ENCODE measurements around the gene HACE1.

Gene HACE1

DNA sequence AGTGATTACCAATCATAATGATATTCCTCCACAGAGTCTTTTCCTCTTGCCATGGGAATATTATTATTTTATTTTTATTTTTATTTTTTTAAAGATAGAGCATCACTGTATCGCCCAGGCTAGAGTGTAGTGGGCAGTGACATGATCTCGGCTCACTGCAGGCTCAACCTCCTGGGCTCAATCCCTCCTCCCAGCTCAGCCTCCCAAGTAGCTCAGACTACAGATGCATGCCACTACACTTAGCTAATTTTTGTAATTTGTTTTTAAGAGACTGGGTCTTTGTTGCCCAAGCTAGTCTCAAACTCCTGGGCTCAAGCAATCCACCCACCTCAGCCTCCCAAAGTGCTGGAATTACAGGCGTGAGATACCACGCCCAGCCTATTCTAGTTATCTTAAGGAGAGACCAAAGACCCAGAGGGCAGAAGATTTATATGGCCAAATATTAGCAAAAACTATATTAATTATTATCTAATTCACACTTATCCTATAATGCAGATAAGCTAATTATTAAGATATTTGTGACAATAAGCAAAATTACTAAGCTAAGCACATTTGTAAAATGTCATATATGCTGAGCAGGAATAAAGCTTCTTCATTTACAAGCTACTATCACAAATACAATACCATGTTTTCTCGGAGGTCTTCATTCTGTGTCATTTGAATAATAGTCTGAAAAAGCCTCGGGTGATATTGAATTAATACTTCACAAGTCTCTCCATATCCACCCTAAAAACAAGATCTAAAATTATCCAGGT lies 63.5 kb downstream of the HACE1 start:
- no peak for TF ChIP-seq CEBPB (IDR thresholded peaks at IDR 0.05)
- no peak for TF ChIP-seq NFIC (IDR thresholded peaks at IDR 0.05)

GRCh38 chr6:104795363-104795762 lies 64.4 kb downstream of the HACE1 start:
- no peak for TF ChIP-seq TCF12 (IDR thresholded peaks at IDR 0.05; ENCODE audit: low read depth)
- TF ChIP-seq CEBPB (IDR thresholded peaks at IDR 0.05), result peak; percentile 87

- TF ChIP-seq RAD21 (IDR thresholded peaks at IDR 0.05; ENCODE audit: low read depth), result peak; percentile 53
- TF ChIP-seq CEBPB (IDR thresholded peaks at IDR 0.05), result no peak
- peak; percentile 74 for TF ChIP-seq TEAD4 (IDR thresholded peaks at IDR 0.05)
Observed at GRCh38 chr6:104789770-104790190, 69.9 kb downstream of the HACE1 start.

- TF ChIP-seq, protein P1, sequence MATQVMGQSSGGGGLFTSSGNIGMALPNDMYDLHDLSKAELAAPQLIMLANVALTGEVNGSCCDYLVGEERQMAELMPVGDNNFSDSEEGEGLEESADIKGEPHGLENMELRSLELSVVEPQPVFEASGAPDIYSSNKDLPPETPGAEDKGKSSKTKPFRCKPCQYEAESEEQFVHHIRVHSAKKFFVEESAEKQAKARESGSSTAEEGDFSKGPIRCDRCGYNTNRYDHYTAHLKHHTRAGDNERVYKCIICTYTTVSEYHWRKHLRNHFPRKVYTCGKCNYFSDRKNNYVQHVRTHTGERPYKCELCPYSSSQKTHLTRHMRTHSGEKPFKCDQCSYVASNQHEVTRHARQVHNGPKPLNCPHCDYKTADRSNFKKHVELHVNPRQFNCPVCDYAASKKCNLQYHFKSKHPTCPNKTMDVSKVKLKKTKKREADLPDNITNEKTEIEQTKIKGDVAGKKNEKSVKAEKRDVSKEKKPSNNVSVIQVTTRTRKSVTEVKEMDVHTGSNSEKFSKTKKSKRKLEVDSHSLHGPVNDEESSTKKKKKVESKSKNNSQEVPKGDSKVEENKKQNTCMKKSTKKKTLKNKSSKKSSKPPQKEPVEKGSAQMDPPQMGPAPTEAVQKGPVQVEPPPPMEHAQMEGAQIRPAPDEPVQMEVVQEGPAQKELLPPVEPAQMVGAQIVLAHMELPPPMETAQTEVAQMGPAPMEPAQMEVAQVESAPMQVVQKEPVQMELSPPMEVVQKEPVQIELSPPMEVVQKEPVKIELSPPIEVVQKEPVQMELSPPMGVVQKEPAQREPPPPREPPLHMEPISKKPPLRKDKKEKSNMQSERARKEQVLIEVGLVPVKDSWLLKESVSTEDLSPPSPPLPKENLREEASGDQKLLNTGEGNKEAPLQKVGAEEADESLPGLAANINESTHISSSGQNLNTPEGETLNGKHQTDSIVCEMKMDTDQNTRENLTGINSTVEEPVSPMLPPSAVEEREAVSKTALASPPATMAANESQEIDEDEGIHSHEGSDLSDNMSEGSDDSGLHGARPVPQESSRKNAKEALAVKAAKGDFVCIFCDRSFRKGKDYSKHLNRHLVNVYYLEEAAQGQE (IDR thresholded peaks at IDR 0.05; ENCODE audit: low read depth), result no peak
- TF ChIP-seq, protein P2, sequence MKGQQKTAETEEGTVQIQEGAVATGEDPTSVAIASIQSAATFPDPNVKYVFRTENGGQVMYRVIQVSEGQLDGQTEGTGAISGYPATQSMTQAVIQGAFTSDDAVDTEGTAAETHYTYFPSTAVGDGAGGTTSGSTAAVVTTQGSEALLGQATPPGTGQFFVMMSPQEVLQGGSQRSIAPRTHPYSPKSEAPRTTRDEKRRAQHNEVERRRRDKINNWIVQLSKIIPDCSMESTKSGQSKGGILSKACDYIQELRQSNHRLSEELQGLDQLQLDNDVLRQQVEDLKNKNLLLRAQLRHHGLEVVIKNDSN (IDR thresholded peaks at IDR 0.05), result no peak
- TF ChIP-seq CREB1 (IDR thresholded peaks at IDR 0.05; ENCODE audit: low read depth) (no peak), TEAD4 (IDR thresholded peaks at IDR 0.05) (no peak), EGR1 (IDR thresholded peaks at IDR 0.05) (no peak)
Observed at GRCh38 chr6:104788400-104788799, 71.3 kb downstream of the HACE1 start.

DNA sequence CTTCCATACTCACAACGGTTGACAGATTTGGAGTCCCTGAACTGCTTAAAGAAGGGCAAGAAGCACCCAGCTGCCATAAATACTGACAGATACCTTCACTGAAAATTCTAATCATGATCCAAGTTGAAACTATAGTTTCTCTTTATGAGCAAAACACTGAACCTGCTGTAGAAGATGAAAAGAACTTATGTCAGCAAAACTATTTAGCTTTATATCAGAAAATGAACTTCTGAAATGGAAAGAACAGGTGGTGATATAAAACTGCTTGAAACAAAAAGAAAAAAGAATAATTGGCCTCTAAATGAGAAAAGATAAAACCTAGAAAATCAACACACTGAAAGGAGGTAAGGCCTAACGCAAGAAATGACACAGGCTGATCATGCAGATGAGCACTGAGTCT lies 72.4 kb downstream of the HACE1 start:
- no peak for TF ChIP-seq CREB1 (IDR thresholded peaks at IDR 0.05; ENCODE audit: low read depth)
- no peak for TF ChIP-seq FOXM1 (IDR thresholded peaks at IDR 0.05; ENCODE audit: borderline replicate concordance, low read depth)
- TF ChIP-seq, protein P1 (IDR thresholded peaks at IDR 0.05; ENCODE audit: low read depth), result no peak
- TF ChIP-seq, protein P3, sequence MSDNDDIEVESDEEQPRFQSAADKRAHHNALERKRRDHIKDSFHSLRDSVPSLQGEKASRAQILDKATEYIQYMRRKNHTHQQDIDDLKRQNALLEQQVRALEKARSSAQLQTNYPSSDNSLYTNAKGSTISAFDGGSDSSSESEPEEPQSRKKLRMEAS (IDR thresholded peaks at IDR 0.05), result no peak
- TF ChIP-seq TAF1 (IDR thresholded peaks at IDR 0.05; ENCODE audit: low read depth), result no peak
- TF ChIP-seq CEBPB (IDR thresholded peaks at IDR 0.05), result no peak
- TF ChIP-seq NFIC (IDR thresholded peaks at IDR 0.05), result no peak
- TF ChIP-seq RAD21 (IDR thresholded peaks at IDR 0.05; ENCODE audit: low read depth), result no peak
- TF ChIP-seq YY1 (IDR thresholded peaks at IDR 0.05; ENCODE audit: low read depth), result no peak
- TF ChIP-seq, protein P2 (IDR thresholded peaks at IDR 0.05), result no peak
- TF ChIP-seq EP300 (IDR thresholded peaks at IDR 0.05; ENCODE audit: borderline replicate concordance), result no peak
- no peak for TF ChIP-seq TCF12 (IDR thresholded peaks at IDR 0.05; ENCODE audit: low read depth)
- TF ChIP-seq ZBTB7A (IDR thresholded peaks at IDR 0.05; ENCODE audit: low read depth), result no peak
- TF ChIP-seq EGR1 (IDR thresholded peaks at IDR 0.05), result no peak

GRCh38 chr6:104784884-104785283 lies 74.8 kb downstream of the HACE1 start:
- TF ChIP-seq YY1 (IDR thresholded peaks at IDR 0.05; ENCODE audit: low read depth) (no peak), EP300 (IDR thresholded peaks at IDR 0.05; ENCODE audit: borderline replicate concordance) (no peak), FOXM1 (IDR thresholded peaks at IDR 0.05; ENCODE audit: borderline replicate concordance, low read depth) (no peak), TAF1 (IDR thresholded peaks at IDR 0.05; ENCODE audit: low read depth) (no peak), ZBTB7A (IDR thresholded peaks at IDR 0.05; ENCODE audit: low read depth) (no peak), RAD21 (IDR thresholded peaks at IDR 0.05; ENCODE audit: low read depth) (no peak), CEBPB (IDR thresholded peaks at IDR 0.05) (no peak), EGR1 (IDR thresholded peaks at IDR 0.05) (no peak), TCF12 (IDR thresholded peaks at IDR 0.05; ENCODE audit: low read depth) (no peak), TEAD4 (IDR thresholded peaks at IDR 0.05) (no peak), CREB1 (IDR thresholded peaks at IDR 0.05; ENCODE audit: low read depth) (no peak), NFIC (IDR thresholded peaks at IDR 0.05) (no peak)
- TF ChIP-seq, protein P1 (IDR thresholded peaks at IDR 0.05; ENCODE audit: low read depth), result no peak
- TF ChIP-seq, protein P2 (IDR thresholded peaks at IDR 0.05), result no peak
- TF ChIP-seq, protein P3 (IDR thresholded peaks at IDR 0.05), result no peak
